Tibial nerve (tissue), 4 donors: ENCODE measurements around the gene CACNG1. TPM values are rescaled to one million over a fixed set of nuclear protein-coding genes. Genes with fewer than 3 reads are reported as not detected.

Experiments
- DNase-seq, 2 donors: peaks; one replicate each; pipeline ENCODE4 v3.0.0-alpha.2; 2019; ENCODE audit warnings: low spot score in 2 of 2
- H3K27ac ChIP-seq, 4 donors: fragments of 200-600 bp; sonication (generic) in 3 of 4; one replicate each; pipeline ENCODE4 v1.5.1; 2017 to 2019; ENCODE audit warnings: mild to moderate bottlenecking in 1 of 4
- H3K27me3 ChIP-seq, 2 donors: fragments of 200-600 bp; sonication (generic) in 1 of 2; one replicate each; pipeline versions ENCODE4 v1.5.1 to v1.6.0; 2017 to 2019
- H3K36me3 ChIP-seq, 3 donors: fragments of 200-600 bp; sonication (generic); one replicate each; pipeline ENCODE4 v1.5.1; 2018 to 2019
- H3K4me1 ChIP-seq, 4 donors: fragments of 200-600 bp; sonication (generic) in 3 of 4; one replicate each; pipeline ENCODE4 v1.5.1; 2017 to 2019
- H3K4me3 ChIP-seq, 4 donors: fragments of 200-600 bp; sonication (generic) in 3 of 4; one replicate each; pipeline ENCODE4 v1.5.1; 2017 to 2019; ENCODE audit warnings: mild to moderate bottlenecking in 1 of 4, moderate library complexity in 1 of 4
- H3K9me3 ChIP-seq, 4 donors: fragments of 200-600 bp; sonication (generic) in 3 of 4; one replicate each; pipeline ENCODE4 v1.5.1; 2017 to 2019
- EP300 ChIP-seq, 2 donors: sonication (generic); formaldehyde crosslinking; IDR thresholded peaks; one replicate each; pipeline ENCODE4 v1.6.1; 2017; ENCODE audit warnings: antibody characterized with exemption in 2 of 2, mild to moderate bottlenecking in 1 of 2
- POLR2A ChIP-seq, 2 donors: fragments of 450-650 bp; IDR thresholded peaks; one replicate each; pipeline ENCODE4 v1.6.1; 2017; ENCODE audit warnings: antibody characterized with exemption in 2 of 2, mild to moderate bottlenecking in 2 of 2, moderate library complexity in 2 of 2
- WGBS, 2 donors: methylation state at CpG; one replicate each; pipeline ENCODE4 v1.1.5; 2018; 5-methylcytosine and 5-hydroxymethylcytosine counted together
- total RNA-seq, 4 donors: library from RNA; depleted of rRNA; stranded (reverse); fragments of >200 nt; gene quantifications; one replicate each; pipeline ENCODE4 v1.1.0, GENCODE V29; 2016
- TF ChIP-seq, protein P1 (sequence below), 5 experiments: fragments of 200-600 bp in 3 of 5; fragments of 450-650 bp in 2 of 5; sonication (generic) in 3 of 5; IDR thresholded peaks; one replicate each; pipeline ENCODE4 v1.5.1; 2016 to 2019; ENCODE audit warnings: antibody characterized with exemption in 5 of 5, mild to moderate bottlenecking in 3 of 5, moderate library complexity in 2 of 5

Gene CACNG1, protein sequence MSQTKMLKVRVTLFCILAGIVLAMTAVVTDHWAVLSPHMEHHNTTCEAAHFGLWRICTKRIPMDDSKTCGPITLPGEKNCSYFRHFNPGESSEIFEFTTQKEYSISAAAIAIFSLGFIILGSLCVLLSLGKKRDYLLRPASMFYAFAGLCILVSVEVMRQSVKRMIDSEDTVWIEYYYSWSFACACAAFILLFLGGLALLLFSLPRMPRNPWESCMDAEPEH
- total RNA-seq: not detected

DNA sequence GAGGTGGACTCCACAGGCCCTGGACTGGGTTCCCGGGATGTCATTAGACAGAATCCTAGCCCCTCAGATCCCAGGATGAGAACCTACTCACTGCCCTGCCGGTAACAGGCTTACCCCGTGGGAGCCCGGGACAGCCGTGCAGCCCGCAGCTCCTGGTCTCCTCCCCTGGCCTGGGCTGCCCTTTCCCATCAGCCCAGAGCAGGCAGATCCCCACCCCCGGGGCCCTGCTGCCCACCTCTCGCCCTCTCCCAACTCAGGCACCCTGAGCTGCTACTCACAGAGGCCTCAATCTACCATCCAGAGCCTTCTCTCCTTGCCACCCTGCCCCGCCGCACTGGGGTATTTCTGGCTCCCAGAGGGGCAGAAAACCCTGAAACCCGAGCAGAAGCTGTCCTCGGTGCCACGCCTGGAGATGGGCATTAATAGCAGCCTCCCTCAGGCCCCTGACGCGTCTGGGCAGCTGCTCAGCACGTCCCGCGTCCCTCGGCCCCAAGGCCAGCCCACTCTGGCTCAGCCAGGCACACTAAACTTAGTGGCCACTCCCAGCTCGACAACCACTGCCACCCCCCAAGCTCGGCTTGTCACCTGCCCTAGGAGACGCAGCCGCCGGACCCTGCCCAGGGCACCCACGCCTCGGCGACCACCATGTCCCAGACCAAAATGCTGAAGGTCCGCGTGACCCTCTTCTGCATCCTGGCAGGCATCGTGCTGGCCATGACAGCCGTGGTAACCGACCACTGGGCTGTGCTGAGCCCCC, at the start of gene CACNG1:
Gene CACNG1, plus strand, starts transcription at position 539 of the 757 bp plus-strand sequence. Its CDS starts 107 bp downstream, at position 646.
- WGBS, 2 donors: 78% methylated on average over 29 to 32 of the region's 32 CpGs
- H3K4me1 ChIP-seq: no peaks in the 10 kb centered on the region
- no peaks in the 10 kb centered on the region for H3K36me3 ChIP-seq
- H3K9me3 ChIP-seq: peaks cover 0 to 26% (median 3%) of the 10 kb centered on the region in 4 donors
- H3K27ac ChIP-seq: no peak within 1 kb of the TSS
- DNase-seq: no peak
- no peak within 1 kb of the TSS for H3K4me3 ChIP-seq
- TF ChIP-seq, protein P1, sequence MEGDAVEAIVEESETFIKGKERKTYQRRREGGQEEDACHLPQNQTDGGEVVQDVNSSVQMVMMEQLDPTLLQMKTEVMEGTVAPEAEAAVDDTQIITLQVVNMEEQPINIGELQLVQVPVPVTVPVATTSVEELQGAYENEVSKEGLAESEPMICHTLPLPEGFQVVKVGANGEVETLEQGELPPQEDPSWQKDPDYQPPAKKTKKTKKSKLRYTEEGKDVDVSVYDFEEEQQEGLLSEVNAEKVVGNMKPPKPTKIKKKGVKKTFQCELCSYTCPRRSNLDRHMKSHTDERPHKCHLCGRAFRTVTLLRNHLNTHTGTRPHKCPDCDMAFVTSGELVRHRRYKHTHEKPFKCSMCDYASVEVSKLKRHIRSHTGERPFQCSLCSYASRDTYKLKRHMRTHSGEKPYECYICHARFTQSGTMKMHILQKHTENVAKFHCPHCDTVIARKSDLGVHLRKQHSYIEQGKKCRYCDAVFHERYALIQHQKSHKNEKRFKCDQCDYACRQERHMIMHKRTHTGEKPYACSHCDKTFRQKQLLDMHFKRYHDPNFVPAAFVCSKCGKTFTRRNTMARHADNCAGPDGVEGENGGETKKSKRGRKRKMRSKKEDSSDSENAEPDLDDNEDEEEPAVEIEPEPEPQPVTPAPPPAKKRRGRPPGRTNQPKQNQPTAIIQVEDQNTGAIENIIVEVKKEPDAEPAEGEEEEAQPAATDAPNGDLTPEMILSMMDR (IDR thresholded peaks at IDR 0.05): no peak
- TF ChIP-seq EP300 (IDR thresholded peaks at IDR 0.05) (no peak), POLR2A (IDR thresholded peaks at IDR 0.05) (no peak)
- H3K27me3 ChIP-seq: no peaks in the 10 kb centered on the region

DNA sequence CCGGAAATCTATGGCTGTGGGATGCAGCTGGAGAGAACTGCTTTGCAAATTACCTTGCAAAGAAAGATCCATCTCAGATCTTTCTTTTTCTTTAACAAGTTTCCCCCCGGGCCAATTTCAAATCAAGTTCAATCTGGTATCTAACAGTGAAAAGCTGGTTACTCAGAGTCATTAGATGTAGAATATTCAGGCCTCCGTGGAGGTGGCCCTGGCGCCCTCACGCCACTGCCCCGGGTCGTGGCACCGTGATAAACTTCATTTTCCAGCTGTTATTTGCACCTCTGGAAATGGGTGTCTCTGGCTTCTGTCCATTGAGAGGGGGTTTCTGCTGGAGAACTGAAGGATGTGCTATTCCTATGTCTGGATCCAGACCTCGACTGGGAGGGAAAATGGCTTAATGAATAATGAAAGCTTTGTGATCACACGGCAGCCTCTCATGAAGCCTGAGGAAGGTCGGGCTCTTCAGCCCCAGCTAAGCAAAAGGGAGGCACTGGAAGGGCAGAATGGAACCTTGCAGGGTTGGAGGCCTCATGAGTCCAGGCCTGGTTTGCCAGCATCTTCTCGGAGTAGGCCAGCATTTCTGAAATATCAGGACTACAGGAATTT, 49.3 kb upstream of the CACNG1 start:
- H3K9me3 ChIP-seq: no peaks in the 10 kb centered on the region
- TF ChIP-seq POLR2A (IDR thresholded peaks at IDR 0.05): no peak
- TF ChIP-seq, protein P1 (IDR thresholded peaks at IDR 0.05): no peak
- H3K27me3 ChIP-seq: no peaks in the 10 kb centered on the region
- H3K4me3 ChIP-seq: no peak overlapping the region
- 50 to 51% methylated on average over 10 to 12 of the region's 12 CpGs for WGBS, 2 donors
- no peak overlapping the region for H3K27ac ChIP-seq
- no peak for DNase-seq
- H3K4me1 ChIP-seq: no peaks in the 10 kb centered on the region
- no peaks in the 10 kb centered on the region for H3K36me3 ChIP-seq

DNA sequence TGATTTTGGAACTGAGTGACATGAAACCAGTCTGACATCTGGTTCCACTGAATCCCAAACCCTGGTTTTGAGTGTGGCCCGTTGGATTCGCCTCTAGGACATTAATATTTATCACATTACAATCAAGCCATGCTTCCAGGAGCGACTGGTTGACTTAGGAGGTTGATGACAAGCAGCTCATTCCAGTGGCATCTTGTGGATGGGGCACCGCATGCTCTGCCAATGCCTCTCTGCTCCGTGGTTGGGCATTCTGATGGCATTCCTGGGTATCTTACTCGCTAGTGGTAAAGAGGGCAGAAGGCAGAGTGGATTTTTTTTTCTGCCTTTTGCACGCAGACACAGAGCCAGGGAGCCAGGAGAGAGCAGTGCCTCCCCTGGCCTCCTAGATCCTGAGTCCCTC, 48.4 kb upstream of the CACNG1 start:
- WGBS, 2 donors: 83 to 86% methylated on average over 7 of the region's 7 CpGs
- no peaks in the 10 kb centered on the region for H3K36me3 ChIP-seq
- no peak overlapping the region for H3K4me3 ChIP-seq
- TF ChIP-seq, protein P1 (IDR thresholded peaks at IDR 0.05): no peak
- no peak for TF ChIP-seq POLR2A (IDR thresholded peaks at IDR 0.05)
- TF ChIP-seq EP300 (IDR thresholded peaks at IDR 0.05): no peak
- H3K9me3 ChIP-seq: peaks cover 0 to 5% (median 0%) of the 10 kb centered on the region in 4 donors
- H3K27ac ChIP-seq: no peak overlapping the region
- H3K4me1 ChIP-seq: no peaks in the 10 kb centered on the region
- DNase-seq: no peak
- no peaks in the 10 kb centered on the region for H3K27me3 ChIP-seq

DNA sequence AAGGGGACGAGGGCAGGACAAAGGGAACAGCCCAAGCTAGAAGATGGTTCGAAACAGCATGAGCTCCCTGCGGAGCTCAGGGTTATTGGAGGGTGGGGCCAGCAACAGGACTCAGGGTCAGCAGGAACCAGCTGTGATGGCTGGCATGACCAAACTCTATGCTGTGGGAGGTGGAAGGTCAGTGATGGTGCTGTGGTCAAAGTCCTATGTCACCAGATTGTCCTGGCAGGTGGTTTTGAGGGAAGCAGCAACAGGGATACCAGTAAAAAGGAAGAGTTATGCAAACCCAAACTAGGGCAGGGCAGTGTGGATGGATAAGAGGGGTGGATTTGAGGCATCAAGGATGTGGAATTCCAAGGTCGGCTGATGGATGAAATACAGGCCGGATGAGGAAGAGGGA, 47.4 kb upstream of the CACNG1 start:
- DNase-seq: no peak
- H3K27ac ChIP-seq: no peak overlapping the region
- no peaks in the 10 kb centered on the region for H3K27me3 ChIP-seq
- H3K4me3 ChIP-seq: no peak overlapping the region
- TF ChIP-seq EP300 (IDR thresholded peaks at IDR 0.05) (no peak), POLR2A (IDR thresholded peaks at IDR 0.05) (no peak)
- TF ChIP-seq, protein P1 (IDR thresholded peaks at IDR 0.05): no peak
- 88 to 90% methylated on average over 5 of the region's 5 CpGs for WGBS, 2 donors
- peaks cover 0 to 14% (median 0%) of the 10 kb centered on the region in 4 donors for H3K9me3 ChIP-seq
- H3K4me1 ChIP-seq: no peaks in the 10 kb centered on the region
- no peaks in the 10 kb centered on the region for H3K36me3 ChIP-seq

DNA sequence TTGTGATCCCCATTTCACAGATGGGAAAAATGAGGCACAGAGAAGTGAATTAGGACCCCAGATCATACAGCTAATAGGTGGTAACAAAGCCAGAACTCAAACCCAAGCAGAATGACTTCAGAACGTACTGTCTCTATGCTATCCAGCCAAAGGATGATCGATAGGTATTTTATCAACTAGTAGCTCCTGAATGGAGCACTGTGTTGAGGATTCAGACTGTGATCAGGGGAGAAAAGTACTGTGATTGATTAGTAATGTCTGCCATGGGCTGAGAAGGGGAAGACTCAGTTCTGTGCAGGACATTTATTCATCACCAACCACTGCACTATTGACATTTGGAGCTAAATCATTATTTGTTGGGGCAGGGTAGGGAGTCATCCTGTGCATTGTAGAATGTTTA, 41.1 kb upstream of the CACNG1 start:
- 88 to 94% methylated on average over 2 of the region's 2 CpGs for WGBS, 2 donors
- Histone ChIP-seq H3K36me3 (no peaks in the 10 kb centered on the region), H3K27ac (no peak overlapping the region), H3K4me3 (no peak overlapping the region), H3K9me3 (peaks cover 0 to 22% (median 0%) of the 10 kb centered on the region in 4 donors), H3K27me3 (no peaks in the 10 kb centered on the region), H3K4me1 (no peaks in the 10 kb centered on the region)
- DNase-seq: no peak
- TF ChIP-seq, protein P1 (IDR thresholded peaks at IDR 0.05): no peak
- no peak for TF ChIP-seq POLR2A (IDR thresholded peaks at IDR 0.05)
- no peak for TF ChIP-seq EP300 (IDR thresholded peaks at IDR 0.05)
